K562 (cell line): ENCODE data around the gene FZD4. TPM values are rescaled to one million over a fixed set of nuclear protein-coding genes. Genes with fewer than 3 reads are reported as not detected.

Source experiments
- C11orf30 ChIP-seq: fragments of 450-650 bp; IDR thresholded peaks from 2 replicates; pipeline ENCODE4 v1.6.1; 2016; ENCODE audit warnings: low read depth, mild to moderate bottlenecking
- FOXA3 ChIP-seq, 2 experiments: fragments of 450-650 bp in 1 of 2; sonication (generic) in 1 of 2; formaldehyde crosslinking; IDR thresholded peaks in 1 of 2; conservative IDR thresholded peaks in 1 of 2; 2 replicates each; pipeline versions ENCODE4 v1.4.0 to v1.8.0; 2020 to 2022; ENCODE audit warnings: mild to moderate bottlenecking in 2 of 2, missing genetic modification reagents in 1 of 2
- HOXB6 ChIP-seq: fragments of 250-450 bp; sonication (Bioruptor Pico); IDR thresholded peaks from 2 replicates; pipeline ENCODE4 v1.5.1; 2022; ENCODE audit warnings: mild to moderate bottlenecking, borderline replicate concordance
- KDM2B ChIP-seq: fragments of 250-450 bp; sonication (Bioruptor Pico); IDR thresholded peaks from 2 replicates; pipeline ENCODE4 v1.8.0; 2021; ENCODE audit warnings: mild to moderate bottlenecking, moderate library complexity
- LEF1 ChIP-seq: fragments of 450-650 bp; IDR thresholded peaks from 2 replicates; pipeline ENCODE4 v1.6.1; 2016; ENCODE audit warnings: mild to moderate bottlenecking
- POLR2A ChIP-seq: fragments of 450-650 bp; conservative IDR thresholded peaks from 2 replicates; pipeline ENCODE4 v1.6.1; 2016
- POLR3G ChIP-seq: IDR thresholded peaks from 2 replicates; pipeline ENCODE4 v1.6.1; 2011; ENCODE audit not compliant: insufficient read length, insufficient replicate concordance; ENCODE audit errors: extremely low read depth
- ZBTB8A ChIP-seq: fragments of 450-650 bp; IDR thresholded peaks from 2 replicates; pipeline ENCODE4 v1.6.1; 2018; ENCODE audit warnings: mild to moderate bottlenecking, moderate library complexity; ENCODE audit not compliant: partially characterized antibody
- ZC3H4 ChIP-seq: sonication (generic); formaldehyde crosslinking; IDR thresholded peaks from 2 replicates; pipeline ENCODE4 v1.9.0; 2021; ENCODE audit warnings: missing genetic modification reagents, borderline replicate concordance
- ZFPM2 ChIP-seq: fragments of 250-450 bp; sonication (Bioruptor Pico); IDR thresholded peaks from 2 replicates; pipeline ENCODE4 v1.5.1; 2022; ENCODE audit warnings: mild to moderate bottlenecking
- ZNF121 ChIP-seq: sonication (generic); formaldehyde crosslinking; conservative IDR thresholded peaks from 2 replicates; pipeline ENCODE4 v1.8.0; 2022; ENCODE audit warnings: missing genetic modification reagents
- ZNF785 ChIP-seq: fragments of 250-450 bp; sonication (Bioruptor Pico); IDR thresholded peaks from 2 replicates; pipeline ENCODE4 v1.4.0; 2020; ENCODE audit warnings: mild to moderate bottlenecking
- polyA plus RNA-seq, 8 experiments: library from polyadenylated mRNA; depleted of rRNA in 4 of 8; stranded (reverse) in 5 of 8; unstranded in 3 of 8; fragments of >200 nt; fragmentation: Nextera tagmentation in 2 of 8; fragmentation: Illumina TruSeq in 1 of 8; extraction: Ambion mirVana in 2 of 8; extraction: Trizol in 1 of 8; gene quantifications; 2 replicates each; pipeline versions ENCODE4 v1.2.1 to v1.2.3, GENCODE V29; 2011 to 2014; ENCODE audit warnings: inconsistent platforms in 1 of 8, missing spikeins in 1 of 8
- total RNA-seq, 7 experiments: library from RNA; depleted of rRNA in 6 of 7; stranded (reverse); fragments of >200 nt in 6 of 7; fragmentation: Illumina TruSeq in 2 of 7; extraction: Trizol in 2 of 7; gene quantifications; 2 replicates each; pipeline versions ENCODE4 v1.2.1 to v1.2.3, GENCODE V29; 2011 to 2021; ENCODE audit warnings: low replicate concordance in 1 of 7
- TF ChIP-seq, protein P1 (sequence below): fragments of 250-450 bp; sonication (Bioruptor Pico); IDR thresholded peaks from 2 replicates; pipeline ENCODE4 v1.8.0; 2021; ENCODE audit warnings: moderate library complexity, mild to moderate bottlenecking, inconsistent platforms
- TF ChIP-seq, protein P2 (sequence below): fragments of 450-650 bp; IDR thresholded peaks from 2 replicates; pipeline ENCODE4 v1.6.1; 2014; ENCODE audit warnings: low read depth, mild to moderate bottlenecking, moderate library complexity, borderline replicate concordance
- TF ChIP-seq, protein P3 (sequence below): sonication (generic); formaldehyde crosslinking; IDR thresholded peaks from 2 replicates; pipeline ENCODE4 v1.8.1; 2022; ENCODE audit warnings: missing genetic modification reagents
- TF ChIP-seq, protein P4 (sequence below): IDR thresholded peaks from 2 replicates; pipeline ENCODE4 v1.6.1; 2012; ENCODE audit warnings: low read depth, low read length, improper control_type of control experiment, borderline replicate concordance
- TF ChIP-seq, protein P5 (sequence below): fragments of 450-650 bp; formaldehyde crosslinking; IDR thresholded peaks from 2 replicates; pipeline ENCODE4 v1.4.0; 2020; ENCODE audit warnings: mild to moderate bottlenecking, moderate library complexity
- TF ChIP-seq, protein P6 (sequence below): fragments of 450-650 bp; formaldehyde crosslinking; IDR thresholded peaks from 2 replicates; pipeline ENCODE4 v1.4.0; 2020; ENCODE audit warnings: mild to moderate bottlenecking, mixed read lengths

The FZD4 gene
- total and polyA plus RNA-seq, 9 of the 15 experiments (the other 6 are each of a cell fraction or from before 2014, with no cell fraction given): 1.2 to 7.9 (median 5.8) TPM

DNA sequence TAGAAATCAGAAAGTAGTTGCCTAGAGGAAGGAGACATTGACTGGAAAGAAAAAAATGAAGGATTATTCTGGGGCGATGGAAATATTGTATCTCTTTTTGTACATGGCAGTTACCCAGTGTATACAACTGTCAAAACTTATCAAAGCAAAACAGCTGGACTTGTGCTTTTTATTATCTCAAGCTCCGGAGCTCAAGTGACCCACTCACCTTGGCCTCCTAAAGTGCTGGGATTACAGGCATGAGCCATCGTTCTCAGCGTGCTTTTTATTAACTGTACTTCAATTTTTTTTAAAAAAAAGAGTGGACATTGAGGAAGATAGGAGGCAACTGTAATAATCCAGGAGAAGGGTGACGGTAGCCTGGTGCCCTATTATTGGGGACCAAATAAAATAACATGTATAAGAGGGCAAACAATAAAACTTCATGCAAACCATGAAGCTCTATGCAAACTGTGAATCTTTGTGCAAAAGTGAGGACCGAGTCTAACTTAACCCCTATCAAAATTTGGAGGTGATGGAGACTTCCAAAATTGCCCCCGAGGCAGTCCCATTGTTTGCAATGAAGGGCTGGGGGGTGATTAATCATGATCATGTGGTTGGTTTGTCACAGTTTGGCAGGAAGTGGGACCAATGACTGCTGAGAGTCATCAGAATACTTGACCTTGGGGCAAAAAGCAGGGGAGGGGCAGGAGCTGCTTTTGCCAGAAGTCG, 23.5 kb downstream of the FZD4 start (continued):
- TF ChIP-seq FOXA3 (CRISPR knock-in tag; conservative IDR thresholded peaks at IDR 0.05 in 1 of 2, IDR thresholded peaks at IDR 0.05 in 1 of 2) (no peak; a peak in 2 of 4 replicates), ZNF785 (CRISPR knock-in tag) (no peak), LEF1 (peak; percentile 89), ZFPM2 (CRISPR knock-in tag) (no peak), ZBTB8A (no peak), KDM2B (CRISPR knock-in tag) (no peak), POLR3G (no peak), HOXB6 (CRISPR knock-in tag) (no peak), C11orf30 (no peak), ZNF121 (CRISPR knock-in tag) (no peak), ZC3H4 (CRISPR knock-in tag) (no peak), POLR2A (no peak)
- TF ChIP-seq, protein P1, sequence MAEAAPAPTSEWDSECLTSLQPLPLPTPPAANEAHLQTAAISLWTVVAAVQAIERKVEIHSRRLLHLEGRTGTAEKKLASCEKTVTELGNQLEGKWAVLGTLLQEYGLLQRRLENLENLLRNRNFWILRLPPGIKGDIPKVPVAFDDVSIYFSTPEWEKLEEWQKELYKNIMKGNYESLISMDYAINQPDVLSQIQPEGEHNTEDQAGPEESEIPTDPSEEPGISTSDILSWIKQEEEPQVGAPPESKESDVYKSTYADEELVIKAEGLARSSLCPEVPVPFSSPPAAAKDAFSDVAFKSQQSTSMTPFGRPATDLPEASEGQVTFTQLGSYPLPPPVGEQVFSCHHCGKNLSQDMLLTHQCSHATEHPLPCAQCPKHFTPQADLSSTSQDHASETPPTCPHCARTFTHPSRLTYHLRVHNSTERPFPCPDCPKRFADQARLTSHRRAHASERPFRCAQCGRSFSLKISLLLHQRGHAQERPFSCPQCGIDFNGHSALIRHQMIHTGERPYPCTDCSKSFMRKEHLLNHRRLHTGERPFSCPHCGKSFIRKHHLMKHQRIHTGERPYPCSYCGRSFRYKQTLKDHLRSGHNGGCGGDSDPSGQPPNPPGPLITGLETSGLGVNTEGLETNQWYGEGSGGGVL (CRISPR knock-in tag): no peak
- TF ChIP-seq, protein P2, sequence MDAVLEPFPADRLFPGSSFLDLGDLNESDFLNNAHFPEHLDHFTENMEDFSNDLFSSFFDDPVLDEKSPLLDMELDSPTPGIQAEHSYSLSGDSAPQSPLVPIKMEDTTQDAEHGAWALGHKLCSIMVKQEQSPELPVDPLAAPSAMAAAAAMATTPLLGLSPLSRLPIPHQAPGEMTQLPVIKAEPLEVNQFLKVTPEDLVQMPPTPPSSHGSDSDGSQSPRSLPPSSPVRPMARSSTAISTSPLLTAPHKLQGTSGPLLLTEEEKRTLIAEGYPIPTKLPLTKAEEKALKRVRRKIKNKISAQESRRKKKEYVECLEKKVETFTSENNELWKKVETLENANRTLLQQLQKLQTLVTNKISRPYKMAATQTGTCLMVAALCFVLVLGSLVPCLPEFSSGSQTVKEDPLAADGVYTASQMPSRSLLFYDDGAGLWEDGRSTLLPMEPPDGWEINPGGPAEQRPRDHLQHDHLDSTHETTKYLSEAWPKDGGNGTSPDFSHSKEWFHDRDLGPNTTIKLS: no peak
- TF ChIP-seq, protein P3, sequence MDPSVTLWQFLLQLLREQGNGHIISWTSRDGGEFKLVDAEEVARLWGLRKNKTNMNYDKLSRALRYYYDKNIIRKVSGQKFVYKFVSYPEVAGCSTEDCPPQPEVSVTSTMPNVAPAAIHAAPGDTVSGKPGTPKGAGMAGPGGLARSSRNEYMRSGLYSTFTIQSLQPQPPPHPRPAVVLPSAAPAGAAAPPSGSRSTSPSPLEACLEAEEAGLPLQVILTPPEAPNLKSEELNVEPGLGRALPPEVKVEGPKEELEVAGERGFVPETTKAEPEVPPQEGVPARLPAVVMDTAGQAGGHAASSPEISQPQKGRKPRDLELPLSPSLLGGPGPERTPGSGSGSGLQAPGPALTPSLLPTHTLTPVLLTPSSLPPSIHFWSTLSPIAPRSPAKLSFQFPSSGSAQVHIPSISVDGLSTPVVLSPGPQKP (CRISPR knock-in tag): no peak
- TF ChIP-seq, protein P4, sequence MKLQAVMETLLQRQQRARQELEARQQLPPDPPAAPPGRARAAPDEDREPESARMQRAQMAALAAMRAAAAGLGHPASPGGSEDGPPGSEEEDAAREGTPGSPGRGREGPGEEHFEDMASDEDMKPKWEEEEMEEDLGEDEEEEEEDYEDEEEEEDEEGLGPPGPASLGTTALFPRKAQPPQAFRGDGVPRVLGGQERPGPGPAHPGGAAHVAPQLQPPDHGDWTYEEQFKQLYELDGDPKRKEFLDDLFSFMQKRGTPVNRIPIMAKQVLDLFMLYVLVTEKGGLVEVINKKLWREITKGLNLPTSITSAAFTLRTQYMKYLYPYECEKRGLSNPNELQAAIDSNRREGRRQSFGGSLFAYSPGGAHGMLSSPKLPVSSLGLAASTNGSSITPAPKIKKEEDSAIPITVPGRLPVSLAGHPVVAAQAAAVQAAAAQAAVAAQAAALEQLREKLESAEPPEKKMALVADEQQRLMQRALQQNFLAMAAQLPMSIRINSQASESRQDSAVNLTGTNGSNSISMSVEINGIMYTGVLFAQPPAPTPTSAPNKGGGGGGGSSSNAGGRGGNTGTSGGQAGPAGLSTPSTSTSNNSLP: peak; percentile 77
- TF ChIP-seq, protein P5, sequence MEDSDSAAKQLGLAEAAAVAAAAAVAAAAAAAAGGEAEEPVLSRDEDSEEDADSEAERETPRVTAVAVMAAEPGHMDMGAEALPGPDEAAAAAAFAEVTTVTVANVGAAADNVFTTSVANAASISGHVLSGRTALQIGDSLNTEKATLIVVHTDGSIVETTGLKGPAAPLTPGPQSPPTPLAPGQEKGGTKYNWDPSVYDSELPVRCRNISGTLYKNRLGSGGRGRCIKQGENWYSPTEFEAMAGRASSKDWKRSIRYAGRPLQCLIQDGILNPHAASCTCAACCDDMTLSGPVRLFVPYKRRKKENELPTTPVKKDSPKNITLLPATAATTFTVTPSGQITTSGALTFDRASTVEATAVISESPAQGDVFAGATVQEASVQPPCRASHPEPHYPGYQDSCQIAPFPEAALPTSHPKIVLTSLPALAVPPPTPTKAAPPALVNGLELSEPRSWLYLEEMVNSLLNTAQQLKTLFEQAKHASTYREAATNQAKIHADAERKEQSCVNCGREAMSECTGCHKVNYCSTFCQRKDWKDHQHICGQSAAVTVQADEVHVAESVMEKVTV (CRISPR knock-in tag): no peak
- TF ChIP-seq, protein P6, sequence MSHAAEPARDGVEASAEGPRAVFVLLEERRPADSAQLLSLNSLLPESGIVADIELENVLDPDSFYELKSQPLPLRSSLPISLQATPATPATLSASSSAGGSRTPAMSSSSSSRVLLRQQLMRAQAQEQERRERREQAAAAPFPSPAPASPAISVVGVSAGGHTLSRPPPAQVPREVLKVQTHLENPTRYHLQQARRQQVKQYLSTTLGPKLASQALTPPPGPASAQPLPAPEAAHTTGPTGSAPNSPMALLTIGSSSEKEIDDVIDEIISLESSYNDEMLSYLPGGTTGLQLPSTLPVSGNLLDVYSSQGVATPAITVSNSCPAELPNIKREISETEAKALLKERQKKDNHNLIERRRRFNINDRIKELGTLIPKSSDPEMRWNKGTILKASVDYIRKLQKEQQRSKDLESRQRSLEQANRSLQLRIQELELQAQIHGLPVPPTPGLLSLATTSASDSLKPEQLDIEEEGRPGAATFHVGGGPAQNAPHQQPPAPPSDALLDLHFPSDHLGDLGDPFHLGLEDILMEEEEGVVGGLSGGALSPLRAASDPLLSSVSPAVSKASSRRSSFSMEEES (CRISPR knock-in tag): no peak; the same call in 1 of the 2 replicates
